ENCODE measurements around the gene BAIAP3.
"Not testable (repeated sequence)": the region's sequence is repeated elsewhere in the genome, so short reads cannot be mapped to it uniquely, and the experiment has no call there.

Gene BAIAP3

GRCh38 chr16:1326391-1326790, 7.1 kb upstream of the BAIAP3 start:
- no peak overlapping the region for H3K4me3 ChIP-seq (ENCODE audit: low read depth, low read length)
- TF ChIP-seq, protein P1, sequence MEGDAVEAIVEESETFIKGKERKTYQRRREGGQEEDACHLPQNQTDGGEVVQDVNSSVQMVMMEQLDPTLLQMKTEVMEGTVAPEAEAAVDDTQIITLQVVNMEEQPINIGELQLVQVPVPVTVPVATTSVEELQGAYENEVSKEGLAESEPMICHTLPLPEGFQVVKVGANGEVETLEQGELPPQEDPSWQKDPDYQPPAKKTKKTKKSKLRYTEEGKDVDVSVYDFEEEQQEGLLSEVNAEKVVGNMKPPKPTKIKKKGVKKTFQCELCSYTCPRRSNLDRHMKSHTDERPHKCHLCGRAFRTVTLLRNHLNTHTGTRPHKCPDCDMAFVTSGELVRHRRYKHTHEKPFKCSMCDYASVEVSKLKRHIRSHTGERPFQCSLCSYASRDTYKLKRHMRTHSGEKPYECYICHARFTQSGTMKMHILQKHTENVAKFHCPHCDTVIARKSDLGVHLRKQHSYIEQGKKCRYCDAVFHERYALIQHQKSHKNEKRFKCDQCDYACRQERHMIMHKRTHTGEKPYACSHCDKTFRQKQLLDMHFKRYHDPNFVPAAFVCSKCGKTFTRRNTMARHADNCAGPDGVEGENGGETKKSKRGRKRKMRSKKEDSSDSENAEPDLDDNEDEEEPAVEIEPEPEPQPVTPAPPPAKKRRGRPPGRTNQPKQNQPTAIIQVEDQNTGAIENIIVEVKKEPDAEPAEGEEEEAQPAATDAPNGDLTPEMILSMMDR (IDR thresholded peaks at IDR 0.05; ENCODE audit: low read depth, low read length, missing control alignments), result no peak
- DNase-seq (ENCODE audit: low read depth), result no peak

GRCh38 chr16:1326946-1327618, 6.4 kb upstream of the BAIAP3 start:
- TF ChIP-seq, protein P1 (IDR thresholded peaks at IDR 0.05; ENCODE audit: low read depth, low read length, missing control alignments), result no peak
- no peak overlapping the region for H3K4me3 ChIP-seq (ENCODE audit: low read depth, low read length)
- DNase-seq (ENCODE audit: low read depth), result no peak

DNA sequence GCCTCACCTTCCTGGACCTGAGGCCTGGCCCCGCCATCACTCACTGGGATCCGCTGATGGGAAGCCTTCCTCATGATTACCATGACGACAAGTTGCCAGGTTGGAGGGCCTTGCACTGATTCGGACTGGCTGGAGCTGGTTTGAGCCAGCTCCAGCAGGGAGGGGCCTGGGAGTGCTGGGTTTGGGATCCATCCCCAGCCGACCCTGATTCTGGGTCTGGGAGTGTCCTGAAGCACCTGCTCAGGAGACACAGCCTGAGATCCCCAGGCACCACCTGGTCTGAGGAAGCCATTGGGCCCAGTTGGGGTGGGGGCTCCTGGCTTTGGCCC, 5.9 kb upstream of the BAIAP3 start:
- TF ChIP-seq, protein P1 (IDR thresholded peaks at IDR 0.05; ENCODE audit: low read depth, low read length, missing control alignments), result no peak
- DNase-seq (ENCODE audit: low read depth), result no peak

GRCh38 chr16:1328136-1328535, 5.3 kb upstream of the BAIAP3 start:
- not testable (repeated sequence) for H3K4me3 ChIP-seq (ENCODE audit: low read depth, low read length); DNase-seq (ENCODE audit: low read depth)

More for the DNA sequence above, 5.9 kb upstream of the BAIAP3 start:
- H3K4me3 ChIP-seq (ENCODE audit: low read depth, low read length), result no peak overlapping the region

GRCh38 chr16:1328961-1329360, 4.5 kb upstream of the BAIAP3 start:
- H3K4me3 ChIP-seq (ENCODE audit: low read depth, low read length), result not testable (repeated sequence)

DNA sequence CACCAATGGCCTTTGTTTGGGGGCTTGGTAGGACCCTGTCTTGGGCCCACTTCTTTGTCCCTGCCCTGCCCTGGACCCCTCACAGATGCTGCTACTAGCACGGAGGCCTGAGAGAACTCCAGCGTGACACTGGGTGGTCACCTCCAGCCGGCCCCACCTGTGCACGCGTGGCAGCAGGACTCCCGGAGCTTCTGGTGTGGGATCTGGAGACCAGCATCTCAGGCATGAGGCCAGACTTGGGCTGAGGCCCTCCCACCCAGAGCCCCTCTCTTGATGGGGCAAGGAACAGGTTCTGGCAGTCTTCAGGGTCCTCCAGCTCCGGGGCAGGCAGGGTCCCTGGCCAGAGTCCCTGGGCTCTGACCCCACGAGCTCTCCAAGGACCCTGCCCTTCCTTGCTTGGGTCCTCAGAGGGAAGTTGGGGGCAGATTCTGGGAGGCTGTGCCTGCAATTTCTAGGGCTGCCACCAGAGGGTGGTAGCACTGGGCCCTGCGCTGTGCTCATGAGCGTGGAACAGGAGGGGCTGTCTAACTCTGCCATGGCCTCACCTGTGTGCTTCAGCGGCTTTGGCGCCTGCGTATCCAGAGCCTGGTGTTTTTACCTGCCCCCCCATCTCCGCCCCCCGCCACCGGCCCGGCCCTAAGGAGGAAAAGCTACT, 3.1 kb upstream of the BAIAP3 start:
- TF ChIP-seq, protein P1 (IDR thresholded peaks at IDR 0.05; ENCODE audit: low read depth, low read length, missing control alignments), result peak; percentile 83
- no peak for DNase-seq (ENCODE audit: low read depth)
- H3K4me3 ChIP-seq (ENCODE audit: low read depth, low read length), result no peak overlapping the region

More at GRCh38 chr16:1328961-1329360, 4.5 kb upstream of the BAIAP3 start:
- not testable (repeated sequence) for DNase-seq (ENCODE audit: low read depth)

- DNase-seq (ENCODE audit: low read depth), result no peak
- TF ChIP-seq, protein P1 (IDR thresholded peaks at IDR 0.05; ENCODE audit: low read depth, low read length, missing control alignments), result no peak
- no peak overlapping the region for H3K4me3 ChIP-seq (ENCODE audit: low read depth, low read length)
These were observed 2.3 kb upstream of the BAIAP3 start for GRCh38 chr16:1330931-1331711.
